Amygdala (tissue), 56 donors: Measurements from ENCODE around the gene APLF.
"Not testable (repeated sequence)": the region's sequence is repeated elsewhere in the genome, so short reads cannot be mapped to it uniquely, and the experiment has no call there.

Experiments
- DNase-seq, 56 donors: peaks; one replicate each; lab custom pipeline; 2025; lab: John Stamatoyannopoulos, UW

Gene APLF

DNA sequence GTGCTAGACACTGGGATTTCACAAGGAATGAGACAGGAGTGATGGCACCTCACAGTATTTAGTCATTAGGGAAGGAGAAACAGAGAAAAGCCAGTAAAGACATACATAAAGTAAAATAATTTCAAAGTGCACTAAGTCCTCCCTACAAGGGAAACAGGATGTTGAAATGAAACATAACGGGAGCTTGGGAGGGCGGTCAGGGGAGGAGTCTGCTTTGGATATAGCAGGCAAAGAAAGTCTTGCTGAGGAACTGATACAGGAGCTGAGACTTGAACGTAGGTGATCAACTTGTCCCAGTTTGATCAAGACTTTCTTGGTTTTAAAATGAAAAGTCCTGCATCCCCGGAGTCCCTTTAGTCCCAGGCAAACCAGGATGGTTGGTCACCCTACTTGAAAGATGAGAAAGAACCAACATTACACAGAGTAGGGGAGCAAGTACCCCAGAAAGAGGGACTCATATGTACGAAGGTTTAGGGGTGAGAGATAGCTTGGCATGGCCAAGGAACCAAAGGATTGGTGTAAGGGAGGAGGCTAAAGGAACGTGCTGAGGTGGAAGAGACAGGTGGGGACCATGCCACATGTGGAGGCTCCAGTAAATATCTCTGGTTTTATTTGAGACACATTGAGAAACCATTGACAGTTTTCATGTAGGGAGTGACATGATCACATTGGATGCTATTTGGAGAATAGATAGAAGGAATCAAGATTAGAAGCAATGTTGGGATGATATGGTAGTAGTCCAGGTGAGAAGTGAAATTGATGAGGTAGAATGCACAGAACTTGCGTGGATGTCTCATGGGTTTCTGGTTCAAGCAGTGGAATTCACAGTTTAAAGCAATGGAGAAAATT, 28.7 kb upstream of the APLF start:
- no peak for DNase-seq

DNA sequence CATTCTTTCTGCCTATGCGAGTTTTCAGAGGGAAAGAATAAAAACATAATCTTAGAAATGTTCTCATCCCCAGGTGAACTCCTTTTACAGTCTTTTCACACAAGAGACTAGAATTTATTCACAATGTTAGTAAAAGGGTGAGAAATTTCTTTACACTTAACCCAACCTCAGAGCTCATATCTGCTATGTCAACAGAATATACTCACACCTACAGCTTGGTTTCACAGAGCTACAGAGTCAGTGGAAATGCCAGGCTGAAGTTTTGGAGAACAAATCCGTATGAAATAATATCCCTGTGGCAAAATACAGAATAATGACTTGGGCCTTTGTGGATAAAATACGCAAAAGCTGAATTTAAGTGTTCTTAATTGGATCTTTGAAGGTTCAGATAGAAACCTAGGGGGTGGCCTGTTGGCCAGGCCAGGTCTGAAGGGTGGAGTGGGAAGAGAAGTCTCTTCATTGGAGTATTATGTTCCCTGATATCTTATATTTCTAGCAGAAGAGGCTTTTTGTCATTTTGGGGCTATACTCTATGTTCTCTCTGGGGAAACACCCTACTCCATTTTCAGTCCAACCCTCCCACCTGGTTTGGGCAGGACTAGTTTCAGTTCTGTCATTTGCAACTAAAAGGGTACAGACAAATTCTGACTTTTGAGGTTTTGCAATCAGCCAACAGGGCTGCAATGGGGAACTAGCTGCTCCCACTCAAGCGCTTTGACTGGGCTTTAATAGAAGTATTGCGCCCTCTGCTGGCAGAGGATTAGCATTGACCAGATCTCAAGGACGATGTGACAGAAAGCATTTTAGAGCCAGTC, 26.0 kb upstream of the APLF start:
- DNase-seq: peak in 52 of 56 donors; percentile 13 to 85 (median 58)

DNA sequence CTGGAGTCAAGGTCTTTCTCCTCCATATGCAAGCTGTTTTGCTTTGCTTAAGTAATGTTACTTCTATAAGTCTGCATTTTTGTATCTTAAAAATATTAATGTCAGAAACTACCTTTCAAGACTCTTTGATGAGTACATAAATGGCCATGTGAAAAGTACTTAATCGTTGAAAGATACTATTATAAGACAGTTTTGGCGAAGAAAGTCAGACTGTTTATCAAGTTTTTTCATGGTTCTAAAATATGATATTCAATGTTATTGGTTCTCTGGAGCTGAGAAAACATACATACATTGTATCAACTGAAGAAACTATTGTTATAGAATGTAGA, 25.4 kb upstream of the APLF start:
- DNase-seq: no peak

DNA sequence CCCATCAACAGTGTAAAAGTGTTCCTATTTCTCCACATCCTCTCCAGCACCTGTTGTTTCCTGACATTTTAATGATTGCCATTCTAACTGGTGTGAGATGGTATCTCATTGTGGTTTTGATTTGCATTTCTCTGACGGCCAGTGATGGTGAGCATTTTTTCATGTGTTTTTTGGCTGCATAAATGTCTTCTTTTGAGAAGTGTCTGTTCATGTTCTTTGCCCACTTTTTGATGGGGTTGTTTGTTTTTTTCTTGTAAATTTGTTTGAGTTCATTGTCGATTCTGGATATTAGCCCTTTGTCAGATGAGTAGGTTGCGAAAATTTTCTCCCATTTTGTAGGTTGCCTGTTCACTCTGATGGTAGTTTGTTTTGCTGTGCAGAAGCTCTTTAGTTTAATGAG, 21.0 kb upstream of the APLF start:
- not testable (repeated sequence) for DNase-seq

DNA sequence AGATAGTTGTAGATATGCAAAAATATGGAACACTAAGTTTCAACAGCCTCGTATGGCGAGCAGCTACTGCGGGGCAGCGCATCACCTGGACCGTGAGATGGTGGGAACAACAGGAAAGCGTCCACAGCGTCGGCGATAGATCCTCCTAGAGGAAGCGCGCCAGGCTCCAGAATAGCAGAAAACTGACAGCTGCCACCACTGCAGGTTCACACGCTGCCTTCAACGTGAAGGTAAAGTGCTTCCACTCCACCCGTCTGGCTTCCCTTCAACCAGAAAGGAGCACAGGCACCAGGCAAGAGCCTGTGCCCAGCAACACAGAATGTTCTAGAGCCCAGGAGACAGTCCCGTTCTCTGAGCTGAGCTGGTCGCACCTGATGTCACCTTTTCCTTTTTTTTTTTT, 20.3 kb upstream of the APLF start:
- no peak for DNase-seq

DNA sequence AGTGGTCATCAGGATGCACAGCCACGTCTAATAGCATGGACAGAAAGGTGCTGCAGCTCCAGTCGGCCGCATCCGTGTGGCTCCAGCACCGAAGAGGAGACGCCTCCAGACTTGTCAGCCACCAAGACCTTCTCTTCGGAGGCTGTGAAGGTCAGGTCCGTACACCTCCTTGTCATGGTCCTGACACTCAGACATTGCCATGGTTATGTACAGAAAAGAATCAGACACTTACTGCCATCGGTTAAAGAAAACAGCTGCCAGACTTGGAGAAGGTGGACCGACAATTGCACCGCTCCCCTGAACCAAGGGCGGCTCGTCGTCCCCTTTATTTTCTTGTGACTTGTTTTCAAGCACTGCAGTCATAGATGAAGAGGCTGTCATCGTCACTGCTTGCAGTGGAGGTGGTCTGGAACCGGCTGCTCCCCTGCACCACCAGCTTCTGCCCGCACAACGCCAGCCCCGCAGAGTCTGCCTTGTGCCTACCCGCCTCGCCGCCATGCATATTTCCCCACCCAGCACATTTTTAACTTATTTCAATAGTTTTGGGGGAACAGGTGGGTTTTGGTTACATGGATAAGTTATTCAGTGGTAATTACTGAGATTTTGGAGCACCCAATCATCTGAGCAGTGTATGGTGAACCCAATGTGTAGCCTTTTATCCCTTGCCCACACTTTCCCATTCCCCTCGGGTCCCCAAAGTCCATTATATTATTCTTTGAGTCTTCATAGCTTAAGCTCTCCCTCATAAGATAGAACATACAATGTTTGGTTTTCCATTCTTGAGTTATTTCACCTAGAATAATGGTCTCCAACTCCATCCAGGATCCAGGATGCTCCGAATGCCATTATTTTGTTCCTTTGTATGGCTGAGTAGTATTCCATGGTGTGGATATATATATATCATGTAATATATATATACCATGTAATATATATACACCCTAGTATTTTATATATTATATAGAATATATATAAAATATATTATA, 18.4 kb upstream of the APLF start:
- DNase-seq: no peak

DNA sequence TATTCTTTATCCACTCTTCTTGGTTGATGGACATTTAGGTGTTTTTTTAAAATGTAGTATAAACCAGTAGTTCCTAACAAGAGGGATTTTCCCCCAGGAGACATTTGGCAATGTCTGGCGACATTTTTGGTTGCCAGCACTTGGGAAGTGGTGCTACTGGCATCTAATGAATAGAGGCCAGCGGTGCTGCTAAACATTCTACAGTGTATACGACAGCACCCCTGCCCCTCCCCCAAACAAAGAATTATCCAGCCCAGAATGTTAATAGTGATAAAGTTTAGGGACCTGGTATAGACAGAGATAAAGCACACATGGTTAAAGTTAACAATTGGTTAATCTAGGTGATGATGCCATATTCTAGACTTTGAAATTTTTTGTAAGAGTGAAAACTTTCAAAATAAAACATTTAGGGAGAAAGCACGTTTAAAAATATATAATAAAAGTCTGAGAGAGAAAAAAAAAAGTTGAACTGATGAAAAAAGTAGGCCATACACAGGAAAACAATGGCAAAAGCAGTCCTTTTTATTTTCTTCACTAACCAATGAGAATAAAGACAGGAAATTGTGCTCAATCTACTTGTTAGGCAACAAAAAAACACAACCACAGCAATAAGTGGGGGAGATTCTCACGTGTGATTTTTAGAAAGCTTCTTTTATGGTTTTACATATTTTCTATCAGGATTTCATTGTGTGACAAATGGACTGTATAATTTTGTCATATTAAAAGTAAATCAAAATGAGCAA, 15.1 kb upstream of the APLF start:
- no peak for DNase-seq

DNA sequence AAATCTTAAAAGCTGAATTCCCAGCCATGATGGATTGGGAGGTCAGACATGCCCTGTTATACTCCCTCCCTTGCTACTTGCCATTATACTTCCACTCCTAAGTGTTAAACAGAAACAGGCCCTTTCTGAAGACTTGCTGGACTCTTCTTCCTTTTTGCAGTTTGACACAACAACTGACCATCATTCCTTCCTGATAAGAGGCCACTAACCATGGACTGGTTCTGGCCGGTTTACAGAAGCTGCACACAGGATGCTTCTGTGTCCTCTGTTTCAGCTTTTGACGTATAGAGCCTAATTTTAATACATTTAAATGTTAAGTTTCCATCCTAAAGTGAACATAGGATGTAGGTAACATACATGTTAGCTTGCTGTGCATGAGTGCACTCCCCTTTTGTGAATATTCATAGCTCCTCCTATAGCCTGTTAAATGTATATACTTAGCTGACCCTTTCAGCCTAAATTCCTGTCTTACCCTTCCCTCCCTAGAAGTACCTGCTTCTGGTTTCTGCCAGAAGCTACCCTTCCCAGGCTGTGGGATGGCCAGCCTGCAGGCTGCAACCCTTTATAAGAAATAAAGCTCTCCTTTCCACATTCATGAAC, 13.5 kb upstream of the APLF start:
- DNase-seq: no peak

DNA sequence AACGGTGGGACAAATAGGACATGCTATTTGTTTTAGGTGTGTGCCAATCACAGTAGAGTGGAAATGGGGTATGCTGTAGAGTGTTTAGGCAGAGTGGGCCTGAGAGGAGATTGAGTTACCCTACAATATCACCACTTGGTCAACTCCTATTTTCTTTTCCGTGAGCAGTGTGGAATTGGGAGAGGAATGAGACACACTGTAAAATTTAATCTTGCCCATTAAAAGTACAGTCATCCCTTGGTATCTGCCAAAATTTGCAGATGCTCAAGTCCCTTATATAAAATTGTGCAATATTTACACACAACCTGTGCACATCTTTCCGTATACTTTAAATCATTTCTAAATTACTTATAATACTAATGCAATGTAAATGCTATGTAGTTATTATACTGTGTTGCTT, 12.7 kb upstream of the APLF start:
- DNase-seq: no peak

DNA sequence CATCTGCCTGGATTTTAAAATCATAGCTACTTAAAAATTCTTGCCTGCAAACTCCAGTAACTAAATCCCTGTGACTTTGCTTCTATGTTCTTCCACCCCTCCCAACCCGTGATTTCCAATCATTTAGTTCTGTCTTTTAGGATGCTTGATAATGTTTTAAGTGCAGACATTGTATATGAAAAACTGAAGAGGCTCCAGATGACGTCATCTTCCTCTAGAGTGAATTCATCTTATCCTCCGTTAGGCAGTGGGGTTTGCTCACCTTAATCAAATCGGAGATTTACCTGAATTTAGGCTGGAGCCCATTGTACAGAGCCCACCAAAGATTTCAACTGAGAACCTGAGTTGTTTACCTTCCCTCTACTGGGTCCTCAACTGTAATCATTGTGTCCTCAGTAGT, 11.2 kb upstream of the APLF start:
- no peak for DNase-seq

DNA sequence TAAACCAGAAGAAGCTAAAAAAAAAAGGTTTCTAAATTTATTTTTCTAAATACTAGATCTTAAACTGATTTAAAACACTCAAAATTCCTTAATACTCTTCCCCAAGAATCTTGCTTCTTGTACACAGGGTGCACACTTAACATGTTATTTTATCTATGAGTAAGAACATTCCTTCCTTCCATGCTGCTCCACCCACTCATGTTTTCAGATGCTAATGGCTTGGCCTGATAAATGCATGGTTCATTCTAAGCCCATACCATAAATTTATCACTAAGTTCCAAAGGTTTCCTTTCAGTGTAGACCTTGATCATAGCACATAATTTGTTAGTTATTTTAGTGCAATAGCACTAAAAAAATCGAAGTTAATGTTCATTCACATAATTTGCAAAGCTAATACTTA, 8.4 kb upstream of the APLF start:
- no peak for DNase-seq

DNA sequence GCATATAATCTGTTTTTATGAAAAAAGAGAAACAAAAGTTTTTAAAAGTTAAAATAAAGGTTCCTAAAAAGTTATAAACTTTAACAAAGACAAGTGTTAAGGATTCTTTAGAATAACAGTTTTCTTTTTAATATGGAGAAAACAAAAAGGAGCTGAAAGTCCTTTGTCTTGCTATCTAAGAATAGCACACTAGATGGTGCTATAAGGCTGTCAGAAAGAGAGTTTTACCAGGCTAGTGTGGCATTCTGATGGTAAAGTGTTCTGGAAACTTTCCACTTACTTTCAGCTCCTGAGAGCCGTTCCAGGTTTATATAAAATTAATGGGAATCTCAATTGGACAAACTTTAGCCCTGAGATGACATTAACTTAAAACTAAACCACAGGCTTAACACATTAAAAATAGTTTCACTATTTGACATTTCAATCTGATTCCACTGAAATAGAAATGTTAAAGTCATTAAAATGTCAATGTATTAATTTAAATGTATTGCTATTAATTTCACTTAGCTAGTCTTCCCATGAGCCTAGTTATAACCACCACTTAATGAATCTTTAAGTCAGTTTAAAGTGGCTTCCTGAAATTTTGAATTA, 4.0 kb upstream of the APLF start:
- DNase-seq: peak in 1 of 56 donors; percentile 21

DNA sequence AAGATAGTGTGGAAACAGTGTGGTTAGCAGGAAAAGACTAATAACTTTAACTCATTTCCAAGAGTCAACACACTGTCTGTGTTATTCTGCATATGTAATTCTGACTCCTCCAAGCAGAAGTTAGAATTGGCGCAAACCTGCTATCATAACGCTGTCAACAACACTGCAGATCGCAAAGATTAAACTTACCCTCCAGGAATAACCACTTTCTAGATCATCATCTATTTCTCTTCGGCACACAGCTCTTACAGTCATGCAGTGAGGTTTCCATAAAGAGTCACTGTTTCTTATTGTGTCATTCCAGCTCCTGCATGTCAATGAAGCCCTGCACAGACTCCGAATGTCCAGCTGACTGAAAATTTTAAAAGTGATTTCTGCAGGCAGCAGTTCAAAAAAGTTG, 2.7 kb upstream of the APLF start:
- DNase-seq: no peak

DNA sequence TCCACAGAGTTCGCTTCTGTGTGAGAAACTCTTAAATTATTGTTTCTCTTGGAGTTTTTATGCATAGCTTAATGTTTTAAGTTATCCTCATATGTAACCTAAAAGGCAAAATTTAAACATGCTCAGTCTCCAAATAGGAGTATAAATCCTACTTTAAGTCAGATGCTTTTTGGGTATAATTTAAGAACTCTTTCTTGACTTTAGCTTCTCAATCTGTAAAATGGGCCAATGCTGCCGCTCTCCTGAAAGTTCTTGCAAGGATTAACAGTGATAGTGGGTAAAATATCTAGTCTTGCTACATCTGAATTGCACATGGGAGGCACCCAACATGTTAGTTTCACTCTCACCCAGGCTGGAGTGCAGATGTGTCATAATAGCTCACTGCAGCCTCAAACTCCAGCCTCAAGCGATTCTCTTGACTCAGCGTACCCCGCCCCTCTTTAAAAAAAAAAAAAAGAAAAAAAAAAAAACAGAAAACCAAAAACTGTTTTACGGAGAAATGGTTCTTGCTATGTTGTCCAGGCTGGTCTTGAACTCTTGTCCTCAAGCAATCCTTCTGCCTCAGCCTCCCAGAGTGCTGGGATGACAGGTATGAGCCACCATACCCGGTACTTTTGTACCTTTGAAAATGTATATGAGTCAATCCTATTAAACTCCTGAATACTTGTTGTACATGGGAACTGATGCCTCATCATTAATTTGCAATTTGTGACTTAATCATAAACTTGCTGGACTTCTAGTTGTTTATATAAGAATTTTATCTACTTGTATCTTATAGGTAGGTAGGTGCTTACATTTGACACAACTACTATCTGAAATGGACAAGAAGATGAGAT, 2.1 kb upstream of the APLF start:
- no peak for DNase-seq

DNA sequence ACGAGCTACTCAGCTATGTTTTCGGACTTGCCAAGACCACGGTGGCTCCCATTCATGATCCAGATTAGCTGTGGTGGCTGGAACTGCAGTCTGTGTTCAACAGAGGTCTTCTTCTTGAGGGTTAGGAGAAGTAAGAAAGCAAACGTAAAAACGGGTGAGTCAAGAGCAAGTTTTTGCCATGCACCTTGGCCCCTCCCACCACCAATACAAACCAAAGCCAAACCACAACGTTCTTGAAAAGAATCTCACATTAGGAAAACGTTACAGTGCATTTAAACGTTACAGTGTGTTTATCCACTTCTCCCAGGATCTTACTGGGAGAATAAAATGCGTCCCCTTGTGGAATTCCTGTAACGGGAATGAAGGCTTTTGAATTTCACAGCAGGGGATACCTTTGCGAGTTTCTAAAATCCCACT, 1.0 kb upstream of the APLF start:
- DNase-seq: no peak

DNA sequence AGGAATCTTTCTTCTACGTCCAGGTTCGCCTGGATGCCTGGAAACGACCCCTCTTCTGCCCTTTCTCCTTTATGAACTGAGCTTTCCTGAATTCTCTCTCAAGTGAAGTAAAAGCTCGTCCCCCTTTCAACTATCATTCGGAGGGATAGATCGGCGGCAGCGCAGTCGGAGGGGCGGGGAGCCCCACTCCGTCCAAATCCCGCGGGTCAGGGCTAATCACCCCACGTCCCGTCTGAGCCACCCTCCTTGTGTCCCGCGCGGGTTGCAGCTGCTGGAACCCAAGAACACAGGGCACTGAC, 658 bp upstream of the APLF start:
- peak in 2 of 56 donors; percentile 67 to 75 for DNase-seq

DNA sequence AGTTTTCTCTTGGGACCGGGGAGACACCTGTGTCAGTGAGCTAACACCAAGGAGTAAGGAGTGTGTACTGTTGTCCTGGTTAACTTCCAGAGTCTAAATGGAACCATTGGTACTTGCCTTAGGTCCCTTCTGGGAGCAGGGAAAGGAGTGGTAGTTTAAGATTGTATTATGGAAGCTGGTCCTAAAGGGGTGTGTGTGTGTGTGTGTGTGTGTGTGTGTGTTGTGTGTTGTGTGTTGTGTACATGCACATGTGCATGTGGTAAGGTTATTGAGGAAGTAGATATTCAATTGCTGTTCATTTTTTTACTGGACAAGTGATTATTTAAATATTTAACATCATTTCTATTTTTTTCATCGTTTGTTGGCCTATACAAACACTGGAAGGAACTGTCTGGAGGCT, 1.4 kb downstream of the APLF start:
- DNase-seq: no peak

DNA sequence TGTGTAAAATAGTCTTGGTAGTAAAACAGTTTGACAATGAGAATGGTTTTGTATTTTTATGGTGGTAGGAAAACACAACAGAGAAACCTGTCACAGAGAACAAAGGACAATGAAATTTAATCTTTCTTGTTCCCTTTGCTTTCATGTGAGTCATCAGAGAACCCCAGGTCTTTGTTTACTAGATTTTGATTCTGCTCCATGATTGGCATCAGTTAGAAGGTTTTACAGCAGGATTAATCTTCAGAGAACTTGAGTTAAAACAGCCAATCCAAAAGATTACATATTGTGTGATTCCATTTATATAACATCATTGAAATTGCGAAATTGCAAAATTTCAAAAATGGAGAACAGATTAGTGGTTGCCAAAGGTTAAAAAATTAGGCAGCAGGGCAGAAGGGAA, 2.5 kb downstream of the APLF start:
- no peak for DNase-seq

DNA sequence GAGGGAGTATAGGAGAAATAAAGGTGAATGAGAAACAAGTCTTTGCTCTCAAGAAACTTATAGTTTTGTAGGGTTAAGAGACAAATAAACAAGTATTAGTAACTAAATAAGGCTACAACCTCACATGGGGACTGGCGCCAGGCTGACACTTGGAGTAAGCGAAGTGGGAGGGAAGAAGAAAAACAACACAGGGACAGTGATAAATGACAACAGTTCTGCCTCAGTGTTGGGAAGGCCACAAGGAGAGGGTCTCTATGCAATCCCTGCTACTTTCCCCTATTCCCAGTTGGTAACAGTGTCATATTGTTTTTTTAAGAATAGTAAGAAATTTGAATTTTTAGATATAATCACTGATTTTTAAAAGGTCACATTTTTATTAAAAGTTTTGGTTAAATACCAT, 4.0 kb downstream of the APLF start:
- DNase-seq: no peak
